ENCODE measurements around the gene IL34.

GRCh38 chr16:70695331-70696070 lies 49.1 kb downstream of the IL34 start:
- TF ChIP-seq POLR2A (IDR thresholded peaks at IDR 0.05) (no peak), CTCF (IDR thresholded peaks at IDR 0.05) (no peak)
